GM19043 (cell line): ENCODE data around the gene OR11L1.

ENCODE experiments used
- ATAC-seq: cut with Tn5 transposase; IDR thresholded peaks from one replicate; pipeline ENCODE4 v1.9.1; 2021; ENCODE audit warnings: low read depth; ENCODE audit not compliant: unreplicated experiment

Gene OR11L1

DNA sequence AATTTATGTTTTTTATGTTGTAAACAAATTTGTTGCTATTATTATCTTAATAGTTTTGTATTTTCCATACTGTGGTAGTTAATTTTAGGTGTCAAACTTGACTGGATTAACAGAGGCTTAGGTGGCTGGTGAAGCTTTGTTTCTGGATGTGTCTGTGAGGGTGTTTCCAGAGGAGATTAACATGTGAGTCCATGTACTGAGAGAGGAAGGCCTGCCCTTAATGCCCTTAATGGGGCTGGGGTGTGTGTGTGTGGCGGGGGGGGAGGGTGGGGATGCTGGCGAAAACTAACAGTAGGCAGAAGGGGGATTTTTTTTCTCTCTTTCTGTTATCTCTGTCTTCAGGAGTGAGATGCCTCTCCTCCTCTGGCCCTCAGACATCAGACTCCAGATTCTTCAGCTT, 19.6 kb downstream of the OR11L1 start:
- no peak for ATAC-seq

GRCh38 chr1:247812637-247813036, 29.1 kb downstream of the OR11L1 start:
- ATAC-seq, result no peak

DNA sequence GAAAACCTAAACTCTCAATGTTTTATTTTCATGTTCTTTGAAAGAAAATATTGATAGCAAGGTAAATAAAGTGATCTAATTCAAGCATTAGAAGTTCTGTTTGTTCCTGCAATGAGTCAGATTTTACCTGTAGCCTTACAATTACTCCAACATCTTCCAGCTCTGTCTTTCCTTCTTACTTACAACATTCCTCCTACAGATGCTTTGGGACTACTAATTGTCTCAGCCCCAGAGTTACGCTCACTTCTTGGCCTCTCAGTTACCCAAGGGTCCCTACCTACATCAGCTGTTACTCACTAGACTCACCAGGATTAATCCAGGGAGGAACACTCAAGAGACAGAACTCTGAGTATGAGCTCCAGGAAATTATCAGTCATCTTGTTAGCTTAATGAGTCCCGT, 44.2 kb downstream of the OR11L1 start:
- ATAC-seq, result no peak
